HepG2 (cell line): Measurements from ENCODE around the gene B4GALT3. TPM values are rescaled to one million over a fixed set of nuclear protein-coding genes. Genes with fewer than 3 reads are reported as not detected.

ENCODE experiments used
- ADNP ChIP-seq: sonication (generic); formaldehyde crosslinking; IDR thresholded peaks from 2 replicates; pipeline ENCODE4 v1.4.0; 2020; ENCODE audit warnings: missing genetic modification reagents
- CBX1 ChIP-seq: IDR thresholded peaks from one replicate; pipeline ENCODE4 v1.6.1; 2016; ENCODE audit warnings: antibody characterized with exemption, low read depth
- FOXO1 ChIP-seq: sonication (generic); formaldehyde crosslinking; IDR thresholded peaks from 2 replicates; pipeline ENCODE4 v1.4.0; 2020; ENCODE audit warnings: missing genetic modification reagents
- GFI1 ChIP-seq: sonication (generic); formaldehyde crosslinking; IDR thresholded peaks from 2 replicates; pipeline ENCODE4 v1.5.0; 2020; ENCODE audit warnings: missing genetic modification reagents, mild to moderate bottlenecking, borderline replicate concordance
- HNF4G ChIP-seq, 2 experiments: sonication (generic) in 1 of 2; formaldehyde crosslinking in 1 of 2; IDR thresholded peaks; 2 replicates each; pipeline versions ENCODE4 v1.4.0 to v1.6.1; 2011 to 2020; ENCODE audit warnings: borderline replicate concordance in 2 of 2, low read depth in 2 of 2, mild to moderate bottlenecking in 2 of 2, low read length in 1 of 2, missing genetic modification reagents in 1 of 2, moderate library complexity in 1 of 2
- HOXA5 ChIP-seq: sonication (generic); formaldehyde crosslinking; IDR thresholded peaks from 2 replicates; pipeline ENCODE4 v1.4.0; 2020; ENCODE audit warnings: missing genetic modification reagents
- MAFG ChIP-seq: sonication (generic); formaldehyde crosslinking; IDR thresholded peaks from 2 replicates; pipeline ENCODE4 v1.5.1; 2020; ENCODE audit warnings: mild to moderate bottlenecking, missing genetic modification reagents
- TAF1 ChIP-seq: sonication (generic); formaldehyde crosslinking; IDR thresholded peaks from 2 replicates; pipeline ENCODE4 v1.4.0; 2020; ENCODE audit warnings: missing genetic modification reagents
- ZMYM3 ChIP-seq: sonication (generic); formaldehyde crosslinking; IDR thresholded peaks from 2 replicates; pipeline ENCODE4 v1.5.1; 2020; ENCODE audit warnings: mild to moderate bottlenecking, missing genetic modification reagents
- ZNF382 ChIP-seq: sonication (generic); formaldehyde crosslinking; IDR thresholded peaks from 2 replicates; pipeline ENCODE4 v1.5.0; 2020; ENCODE audit warnings: missing genetic modification reagents, mild to moderate bottlenecking, borderline replicate concordance
- ZNF563 ChIP-seq: sonication (generic); formaldehyde crosslinking; IDR thresholded peaks from 2 replicates; pipeline ENCODE4 v1.8.0; 2022; ENCODE audit warnings: mild to moderate bottlenecking, moderate library complexity, missing genetic modification reagents
- ZNF567 ChIP-seq: sonication (generic); formaldehyde crosslinking; IDR thresholded peaks from 2 replicates; pipeline ENCODE4 v1.8.1; 2023; ENCODE audit warnings: mild to moderate bottlenecking, missing genetic modification reagents, borderline replicate concordance
- ZNF703 ChIP-seq: sonication (generic); formaldehyde crosslinking; IDR thresholded peaks from 2 replicates; pipeline ENCODE4 v1.5.1; 2020; ENCODE audit warnings: missing genetic modification reagents, mild to moderate bottlenecking, moderate library complexity, borderline replicate concordance
- polyA plus RNA-seq, 8 experiments: library from polyadenylated mRNA; depleted of rRNA in 3 of 8; stranded (reverse) in 7 of 8; unstranded in 1 of 8; fragments of >200 nt; fragmentation: Illumina TruSeq in 4 of 8; extraction: Trizol in 4 of 8; gene quantifications; 2 replicates each; pipeline versions ENCODE4 v1.2.1 to v1.2.3, GENCODE V29; 2011 to 2016; ENCODE audit warnings: low read depth in 4 of 8, missing spikeins in 1 of 8, mixed read lengths in 1 of 8; ENCODE audit not compliant: insufficient read depth in 1 of 8
- total RNA-seq, 5 experiments: library from RNA; depleted of rRNA; stranded (reverse); fragments of >200 nt; fragmentation: Illumina TruSeq; extraction: Trizol; gene quantifications; 2 replicates each; pipeline ENCODE4 v1.2.3, GENCODE V29; 2016; ENCODE audit warnings: low read depth in 1 of 5
- TF ChIP-seq, protein P1 (sequence below), 2 experiments: sonication (generic) in 1 of 2; formaldehyde crosslinking in 1 of 2; IDR thresholded peaks; 2 replicates each; pipeline versions ENCODE4 v1.5.1 to v1.6.1; 2011 to 2020; ENCODE audit warnings: borderline replicate concordance in 1 of 2, low read depth in 1 of 2, low read length in 1 of 2, mild to moderate bottlenecking in 1 of 2, missing genetic modification reagents in 1 of 2, moderate library complexity in 1 of 2
- TF ChIP-seq, protein P2 (sequence below): sonication (generic); formaldehyde crosslinking; IDR thresholded peaks from 2 replicates; pipeline ENCODE4 v1.8.1; 2023; ENCODE audit warnings: mild to moderate bottlenecking, missing genetic modification reagents
- TF ChIP-seq, protein P3 (sequence below): sonication (generic); formaldehyde crosslinking; conservative IDR thresholded peaks from 2 replicates; pipeline ENCODE4 v1.4.0; 2020; ENCODE audit warnings: missing genetic modification reagents
- TF ChIP-seq, protein P4 (sequence below): sonication (generic); formaldehyde crosslinking; IDR thresholded peaks from 2 replicates; pipeline ENCODE4 v1.9.0; 2021; ENCODE audit warnings: missing genetic modification reagents, borderline replicate concordance
- TF ChIP-seq, protein P5 (sequence below): sonication (generic); formaldehyde crosslinking; IDR thresholded peaks from 2 replicates; pipeline ENCODE4 v1.4.0; 2020; ENCODE audit warnings: missing genetic modification reagents

The B4GALT3 gene
- total and polyA plus RNA-seq, 2 of the 13 experiments (the other 11 are each of a cell fraction or from before 2014, with no cell fraction given): 35.6 to 40.4 TPM

DNA sequence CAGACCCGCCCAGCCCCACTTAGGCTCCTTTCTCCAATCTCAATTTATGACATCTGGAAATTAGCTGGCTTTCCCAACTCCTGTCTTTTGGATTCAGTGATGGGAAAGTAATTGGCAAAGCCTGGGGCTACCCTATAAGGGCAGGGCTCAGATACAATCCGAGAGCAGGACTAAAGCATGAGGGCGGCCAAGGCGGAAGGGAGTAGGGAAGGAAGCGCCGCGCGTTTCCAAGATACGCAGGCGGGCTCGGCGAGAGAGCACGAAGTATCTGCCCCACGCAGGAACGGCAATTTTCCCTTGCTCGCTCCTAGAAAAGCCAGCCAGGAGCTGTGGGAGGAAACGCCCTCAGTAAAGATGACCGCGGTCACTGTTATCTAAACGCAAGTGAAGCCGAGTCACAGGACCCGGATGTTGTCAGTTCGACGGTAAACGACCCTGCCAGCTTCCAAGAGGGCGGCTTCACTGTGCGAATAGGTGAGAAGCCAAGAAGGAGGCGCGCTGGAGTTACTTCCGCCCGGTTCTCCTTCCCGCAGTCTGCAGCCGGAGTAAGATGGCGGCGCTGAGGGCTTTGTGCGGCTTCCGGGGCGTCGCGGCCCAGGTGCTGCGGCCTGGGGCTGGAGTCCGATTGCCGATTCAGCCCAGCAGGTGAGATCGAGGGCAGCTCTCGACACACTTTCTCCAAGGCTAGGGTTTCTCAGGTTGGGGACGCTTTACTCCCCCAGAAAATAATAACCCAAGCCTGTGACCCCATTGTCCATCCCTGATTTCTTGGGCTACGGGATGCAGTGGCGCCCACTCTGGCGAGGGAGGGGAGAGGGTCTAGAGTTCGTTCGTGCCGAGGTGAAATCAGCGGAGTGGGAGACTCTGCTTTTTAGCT is 24.8 kb upstream of the B4GALT3 start, which contains the start of gene NDUFS2 (continued):
- TF ChIP-seq, protein P1, sequence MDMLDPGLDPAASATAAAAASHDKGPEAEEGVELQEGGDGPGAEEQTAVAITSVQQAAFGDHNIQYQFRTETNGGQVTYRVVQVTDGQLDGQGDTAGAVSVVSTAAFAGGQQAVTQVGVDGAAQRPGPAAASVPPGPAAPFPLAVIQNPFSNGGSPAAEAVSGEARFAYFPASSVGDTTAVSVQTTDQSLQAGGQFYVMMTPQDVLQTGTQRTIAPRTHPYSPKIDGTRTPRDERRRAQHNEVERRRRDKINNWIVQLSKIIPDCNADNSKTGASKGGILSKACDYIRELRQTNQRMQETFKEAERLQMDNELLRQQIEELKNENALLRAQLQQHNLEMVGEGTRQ (IDR thresholded peaks at IDR 0.05; ENCODE audit: low read depth, low read length): no peak
- TF ChIP-seq, protein P1 (CRISPR knock-in tag; IDR thresholded peaks at IDR 0.05; ENCODE audit: borderline replicate concordance): no peak
- TF ChIP-seq FOXO1 (CRISPR knock-in tag) (peak; percentile 70), TAF1 (CRISPR knock-in tag) (peak; percentile 99), ZNF563 (CRISPR knock-in tag) (peak; percentile 77; the same call in 1 of the 2 replicates), ZMYM3 (CRISPR knock-in tag) (peak; percentile 51; the same call in 1 of the 2 replicates), HOXA5 (CRISPR knock-in tag) (no peak), HNF4G (IDR thresholded peaks at IDR 0.05; ENCODE audit: borderline replicate concordance, low read depth, low read length) (no peak), HNF4G (CRISPR knock-in tag; IDR thresholded peaks at IDR 0.05; ENCODE audit: borderline replicate concordance, low read depth) (no peak), ZNF382 (CRISPR knock-in tag) (no peak), ZNF567 (peak; percentile 61; the same call in 1 of the 2 replicates), MAFG (CRISPR knock-in tag) (no peak), CBX1 (no peak), ADNP (CRISPR knock-in tag) (no peak), ZNF703 (no peak), GFI1 (CRISPR knock-in tag) (0 out of 2 replicates have a peak, but pooled peaks have one; percentile 15)
- TF ChIP-seq, protein P2, sequence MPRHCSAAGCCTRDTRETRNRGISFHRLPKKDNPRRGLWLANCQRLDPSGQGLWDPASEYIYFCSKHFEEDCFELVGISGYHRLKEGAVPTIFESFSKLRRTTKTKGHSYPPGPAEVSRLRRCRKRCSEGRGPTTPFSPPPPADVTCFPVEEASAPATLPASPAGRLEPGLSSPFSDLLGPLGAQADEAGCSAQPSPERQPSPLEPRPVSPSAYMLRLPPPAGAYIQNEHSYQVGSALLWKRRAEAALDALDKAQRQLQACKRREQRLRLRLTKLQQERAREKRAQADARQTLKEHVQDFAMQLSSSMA (CRISPR knock-in tag): 0 out of 2 replicates have a peak, but pooled peaks have one; percentile 77
- TF ChIP-seq, protein P3, sequence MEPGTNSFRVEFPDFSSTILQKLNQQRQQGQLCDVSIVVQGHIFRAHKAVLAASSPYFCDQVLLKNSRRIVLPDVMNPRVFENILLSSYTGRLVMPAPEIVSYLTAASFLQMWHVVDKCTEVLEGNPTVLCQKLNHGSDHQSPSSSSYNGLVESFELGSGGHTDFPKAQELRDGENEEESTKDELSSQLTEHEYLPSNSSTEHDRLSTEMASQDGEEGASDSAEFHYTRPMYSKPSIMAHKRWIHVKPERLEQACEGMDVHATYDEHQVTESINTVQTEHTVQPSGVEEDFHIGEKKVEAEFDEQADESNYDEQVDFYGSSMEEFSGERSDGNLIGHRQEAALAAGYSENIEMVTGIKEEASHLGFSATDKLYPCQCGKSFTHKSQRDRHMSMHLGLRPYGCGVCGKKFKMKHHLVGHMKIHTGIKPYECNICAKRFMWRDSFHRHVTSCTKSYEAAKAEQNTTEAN (CRISPR knock-in tag): 0 out of 2 replicates have a peak, but pooled peaks have one; percentile 56
- TF ChIP-seq, protein P4, sequence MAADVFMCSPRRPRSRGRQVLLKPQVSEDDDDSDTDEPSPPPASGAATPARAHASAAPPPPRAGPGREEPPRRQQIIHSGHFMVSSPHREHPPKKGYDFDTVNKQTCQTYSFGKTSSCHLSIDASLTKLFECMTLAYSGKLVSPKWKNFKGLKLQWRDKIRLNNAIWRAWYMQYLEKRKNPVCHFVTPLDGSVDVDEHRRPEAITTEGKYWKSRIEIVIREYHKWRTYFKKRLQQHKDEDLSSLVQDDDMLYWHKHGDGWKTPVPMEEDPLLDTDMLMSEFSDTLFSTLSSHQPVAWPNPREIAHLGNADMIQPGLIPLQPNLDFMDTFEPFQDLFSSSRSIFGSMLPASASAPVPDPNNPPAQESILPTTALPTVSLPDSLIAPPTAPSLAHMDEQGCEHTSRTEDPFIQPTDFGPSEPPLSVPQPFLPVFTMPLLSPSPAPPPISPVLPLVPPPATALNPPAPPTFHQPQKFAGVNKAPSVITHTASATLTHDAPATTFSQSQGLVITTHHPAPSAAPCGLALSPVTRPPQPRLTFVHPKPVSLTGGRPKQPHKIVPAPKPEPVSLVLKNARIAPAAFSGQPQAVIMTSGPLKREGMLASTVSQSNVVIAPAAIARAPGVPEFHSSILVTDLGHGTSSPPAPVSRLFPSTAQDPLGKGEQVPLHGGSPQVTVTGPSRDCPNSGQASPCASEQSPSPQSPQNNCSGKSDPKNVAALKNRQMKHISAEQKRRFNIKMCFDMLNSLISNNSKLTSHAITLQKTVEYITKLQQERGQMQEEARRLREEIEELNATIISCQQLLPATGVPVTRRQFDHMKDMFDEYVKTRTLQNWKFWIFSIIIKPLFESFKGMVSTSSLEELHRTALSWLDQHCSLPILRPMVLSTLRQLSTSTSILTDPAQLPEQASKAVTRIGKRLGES (CRISPR knock-in tag): peak; percentile 58; the same call in 1 of the 2 replicates
- TF ChIP-seq, protein P5, sequence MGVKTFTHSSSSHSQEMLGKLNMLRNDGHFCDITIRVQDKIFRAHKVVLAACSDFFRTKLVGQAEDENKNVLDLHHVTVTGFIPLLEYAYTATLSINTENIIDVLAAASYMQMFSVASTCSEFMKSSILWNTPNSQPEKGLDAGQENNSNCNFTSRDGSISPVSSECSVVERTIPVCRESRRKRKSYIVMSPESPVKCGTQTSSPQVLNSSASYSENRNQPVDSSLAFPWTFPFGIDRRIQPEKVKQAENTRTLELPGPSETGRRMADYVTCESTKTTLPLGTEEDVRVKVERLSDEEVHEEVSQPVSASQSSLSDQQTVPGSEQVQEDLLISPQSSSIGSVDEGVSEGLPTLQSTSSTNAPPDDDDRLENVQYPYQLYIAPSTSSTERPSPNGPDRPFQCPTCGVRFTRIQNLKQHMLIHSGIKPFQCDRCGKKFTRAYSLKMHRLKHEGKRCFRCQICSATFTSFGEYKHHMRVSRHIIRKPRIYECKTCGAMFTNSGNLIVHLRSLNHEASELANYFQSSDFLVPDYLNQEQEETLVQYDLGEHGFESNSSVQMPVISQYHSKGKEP (CRISPR knock-in tag): no peak
